GM12801 (cell line): ENCODE measurements around the gene SPA17.

Experiments used
- CTCF ChIP-seq: IDR thresholded peaks from one replicate; pipeline ENCODE4 v1.5.1; 2011; ENCODE audit warnings: control low read depth; ENCODE audit not compliant: insufficient read length; ENCODE audit errors: extremely low read depth

Gene SPA17

DNA sequence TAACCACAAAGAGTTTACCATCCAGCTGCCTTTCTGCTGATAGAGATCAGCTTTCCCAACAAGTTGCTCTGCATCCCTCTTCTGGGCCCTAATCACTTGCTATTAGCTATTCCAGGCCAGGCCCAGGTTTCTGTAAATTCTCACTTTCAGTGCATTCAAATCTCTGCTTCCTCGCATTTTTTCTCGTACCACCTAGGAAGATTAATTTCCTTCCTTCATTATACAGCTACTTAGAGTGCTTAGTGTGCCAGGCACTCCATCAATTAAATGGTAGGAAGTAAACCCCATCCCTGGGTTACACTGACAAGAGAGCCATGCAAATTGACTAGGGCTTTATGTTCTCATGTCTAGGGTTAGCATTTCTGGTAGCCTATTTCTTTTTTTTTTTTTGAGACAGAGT is 9.8 kb upstream of the SPA17 start:
- TF ChIP-seq CTCF: no peak

GRCh38 chr11:124667601-124668000 is 6.1 kb upstream of the SPA17 start:
- no peak for TF ChIP-seq CTCF

DNA sequence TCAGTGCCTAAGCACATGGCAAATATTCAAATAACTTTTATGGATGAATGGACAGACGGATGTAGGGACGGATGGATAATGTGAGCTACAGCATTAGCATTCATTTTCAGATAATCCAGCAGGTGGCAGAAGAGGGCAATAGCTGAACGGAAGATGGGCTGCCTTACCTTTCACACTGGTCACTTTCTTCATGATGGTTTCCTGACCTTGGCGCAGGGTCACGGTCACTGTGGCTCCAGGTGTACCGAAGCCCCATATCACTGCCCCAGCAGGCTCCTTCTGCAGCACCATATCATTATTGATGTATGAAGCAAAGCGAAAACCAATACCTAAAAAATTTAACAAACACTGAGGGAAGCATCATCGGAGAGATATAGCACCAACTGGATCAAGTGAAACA is 4.5 kb upstream of the SPA17 start:
- no peak for TF ChIP-seq CTCF

GRCh38 chr11:124670732-124671131 is 3.0 kb upstream of the SPA17 start:
- TF ChIP-seq CTCF: no peak

GRCh38 chr11:124672536-124673215 is 1.0 kb upstream of the SPA17 start:
- TF ChIP-seq CTCF: no peak

DNA sequence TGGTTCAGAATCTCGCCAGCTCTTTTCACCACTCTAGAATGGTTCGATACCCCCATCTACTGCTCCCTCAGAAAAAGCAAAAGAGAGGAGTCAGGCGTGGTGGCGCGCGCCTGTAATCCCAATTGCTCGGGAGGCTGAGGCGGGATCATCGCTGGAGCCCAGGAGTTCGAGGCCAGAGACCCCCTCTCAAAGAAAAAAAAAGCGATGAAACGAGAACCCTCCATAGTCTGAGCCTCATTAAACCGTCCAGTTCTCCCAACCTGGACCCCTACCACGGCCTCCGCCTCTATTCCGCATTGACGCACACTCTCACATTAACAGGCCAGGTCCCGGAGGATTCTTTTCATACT is 439 bp downstream of the SPA17 start:
- no peak for TF ChIP-seq CTCF

DNA sequence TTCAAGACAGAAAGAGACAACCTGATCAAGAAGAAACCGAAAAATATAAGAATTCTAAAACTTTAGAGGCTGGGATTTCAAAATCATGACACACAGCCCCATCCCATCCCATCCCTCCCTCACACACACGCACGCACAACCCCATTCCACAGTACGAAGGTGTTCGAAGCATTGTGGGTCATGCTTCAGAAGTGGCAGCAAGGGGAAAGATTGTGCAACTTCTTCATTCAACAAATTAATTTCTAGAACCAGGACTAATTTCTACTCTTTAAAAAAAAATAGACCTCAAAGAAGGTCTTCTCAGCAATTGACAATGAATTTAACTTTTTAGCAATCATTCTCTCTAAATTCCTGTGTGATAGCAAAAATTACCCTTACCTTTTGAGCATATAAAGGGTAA is 867 bp downstream of the SPA17 start:
- TF ChIP-seq CTCF: no peak
